ENCODE measurements around the gene NTNG2.

The NTNG2 gene

GRCh38 chr9:132147839-132148238 lies 14.0 kb upstream of the NTNG2 start:
- no peak for DNase-seq

- no peak for DNase-seq
Measured at GRCh38 chr9:132150256-132150655, 11.6 kb upstream of the NTNG2 start.

- no peak for DNase-seq
Measured at GRCh38 chr9:132151118-132151517, 10.7 kb upstream of the NTNG2 start.

- no peak for DNase-seq
Measured at GRCh38 chr9:132152231-132152630, 9.6 kb upstream of the NTNG2 start.

- no peak for DNase-seq
Measured at GRCh38 chr9:132154863-132155567, 6.8 kb upstream of the NTNG2 start.

GRCh38 chr9:132155568-132155895 lies 6.3 kb upstream of the NTNG2 start:
- no peak for DNase-seq

GRCh38 chr9:132156262-132156661 lies 5.6 kb upstream of the NTNG2 start:
- DNase-seq = no peak

GRCh38 chr9:132157347-132158116 lies 4.3 kb upstream of the NTNG2 start:
- no peak for DNase-seq

- no peak for DNase-seq
Measured at GRCh38 chr9:132160802-132161742, 786 bp upstream of the NTNG2 start.

GRCh38 chr9:132162764-132163456 lies 1.1 kb downstream of the NTNG2 start:
- DNase-seq = no peak

GRCh38 chr9:132163457-132163875 lies 1.6 kb downstream of the NTNG2 start:
- no peak for DNase-seq

GRCh38 chr9:132163876-132164603 lies 2.2 kb downstream of the NTNG2 start:
- DNase-seq = no peak

- DNase-seq = no peak
Measured at GRCh38 chr9:132164604-132165362, 2.9 kb downstream of the NTNG2 start.

- no peak for DNase-seq
Measured at GRCh38 chr9:132166599-132166998, 4.7 kb downstream of the NTNG2 start.

GRCh38 chr9:132167192-132167591 lies 5.3 kb downstream of the NTNG2 start:
- no peak for DNase-seq

GRCh38 chr9:132168347-132168746 lies 6.5 kb downstream of the NTNG2 start:
- DNase-seq = no peak

GRCh38 chr9:132168851-132169250 lies 7.0 kb downstream of the NTNG2 start:
- DNase-seq = no peak

GRCh38 chr9:132169672-132170392 lies 8.0 kb downstream of the NTNG2 start:
- no peak for DNase-seq

GRCh38 chr9:132171702-132172101 lies 9.8 kb downstream of the NTNG2 start:
- no peak for DNase-seq

- DNase-seq = no peak
Measured at GRCh38 chr9:132172185-132172584, 10.3 kb downstream of the NTNG2 start.

- DNase-seq = no peak
Measured at GRCh38 chr9:132175431-132175830, 13.6 kb downstream of the NTNG2 start.
